ENCODE data around the gene APOM.

APOM gene

GRCh38 chr6:31676904-31677303 lies 21.2 kb downstream of the APOM start:
- DNase-seq, result no peak

- DNase-seq, result no peak
Observed at GRCh38 chr6:31677955-31678354, 22.3 kb downstream of the APOM start.

GRCh38 chr6:31680226-31681134 lies 24.8 kb downstream of the APOM start, which contains the start of gene LY6G5C:
TSS of gene LY6G5C (minus strand) at chr6:31681067. CDS start at chr6:31680373, 694 bp downstream.
- peak in 57 of 58 donors; percentile 7 to 83 (median 60) for DNase-seq

DNA sequence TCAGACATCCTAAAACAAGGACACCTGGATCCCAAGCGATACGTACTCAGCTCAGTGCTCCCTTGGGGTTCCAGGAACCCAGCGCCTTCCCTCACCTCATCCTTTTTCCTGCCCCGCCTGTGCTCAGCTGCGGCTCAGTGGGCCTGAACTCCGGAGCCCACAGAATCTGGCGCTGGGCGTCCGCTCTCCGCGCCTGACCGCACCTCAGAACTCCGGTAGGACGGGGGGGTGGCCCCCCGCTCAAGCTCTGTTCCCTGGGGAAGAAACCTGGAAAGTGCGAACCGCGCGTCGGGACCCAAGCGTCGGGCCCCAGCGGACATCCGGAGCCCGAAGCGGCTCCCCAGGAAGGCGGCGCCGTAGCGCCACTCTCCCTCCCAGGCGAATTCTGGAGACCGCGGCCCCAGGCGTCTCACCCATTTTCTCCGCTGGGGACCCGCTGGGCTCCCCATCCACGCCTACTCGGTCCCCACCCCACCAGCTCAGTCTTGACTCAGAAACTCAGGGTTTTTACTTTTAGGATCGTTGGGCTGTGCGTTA lies 25.5 kb downstream of the APOM start:
- DNase-seq, result peak in 23 of 58 donors; percentile 3 to 47 (median 20)

- no peak for DNase-seq
Observed at GRCh38 chr6:31683591-31683990, 27.9 kb downstream of the APOM start.

DNA sequence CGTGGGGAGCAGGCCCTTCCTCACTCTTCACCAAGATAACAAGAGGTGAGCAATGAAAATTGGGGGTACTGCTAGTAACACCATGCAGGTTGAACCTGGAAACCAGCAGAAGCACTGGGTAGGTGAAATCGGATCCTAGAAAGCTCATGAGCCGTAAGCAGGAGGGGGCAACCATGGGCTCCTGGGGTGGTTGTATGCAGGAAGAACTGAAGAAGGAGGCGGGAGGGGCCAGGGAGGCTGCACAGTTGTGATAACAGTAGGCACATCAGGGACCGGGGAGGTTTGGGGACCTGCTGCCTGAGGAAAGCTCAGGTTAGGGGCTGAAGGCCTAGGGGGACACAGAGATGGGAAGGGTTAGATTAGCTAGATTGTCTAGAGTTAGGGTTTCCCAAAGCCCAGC lies 30.8 kb downstream of the APOM start:
- no peak for DNase-seq

GRCh38 chr6:31687321-31687720 lies 31.6 kb downstream of the APOM start:
- DNase-seq, result no peak

- no peak for DNase-seq
Observed at GRCh38 chr6:31687860-31688693, 32.4 kb downstream of the APOM start.

- no peak for DNase-seq
Observed at GRCh38 chr6:31689249-31690110, 33.8 kb downstream of the APOM start.

GRCh38 chr6:31690231-31691077 lies 34.8 kb downstream of the APOM start:
- no peak for DNase-seq

DNA sequence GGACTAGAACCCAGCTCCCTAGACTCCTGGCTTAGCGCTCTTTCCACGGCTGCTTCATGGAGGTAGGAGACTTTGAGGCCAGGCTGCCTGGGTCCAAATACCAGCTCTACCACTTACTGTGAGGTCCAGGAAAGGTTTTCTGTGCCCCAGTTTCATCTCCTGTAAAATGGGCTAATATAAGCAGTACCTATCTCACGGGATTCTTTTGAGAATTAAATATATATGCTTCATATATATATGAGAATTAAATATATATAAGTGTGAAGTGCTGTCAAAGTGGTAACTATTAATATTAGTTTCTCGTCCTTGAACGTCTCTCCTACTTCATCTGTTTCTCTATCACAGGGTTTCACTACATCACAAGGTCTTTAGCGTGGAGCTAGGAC lies 35.4 kb downstream of the APOM start:
- DNase-seq, result no peak

DNA sequence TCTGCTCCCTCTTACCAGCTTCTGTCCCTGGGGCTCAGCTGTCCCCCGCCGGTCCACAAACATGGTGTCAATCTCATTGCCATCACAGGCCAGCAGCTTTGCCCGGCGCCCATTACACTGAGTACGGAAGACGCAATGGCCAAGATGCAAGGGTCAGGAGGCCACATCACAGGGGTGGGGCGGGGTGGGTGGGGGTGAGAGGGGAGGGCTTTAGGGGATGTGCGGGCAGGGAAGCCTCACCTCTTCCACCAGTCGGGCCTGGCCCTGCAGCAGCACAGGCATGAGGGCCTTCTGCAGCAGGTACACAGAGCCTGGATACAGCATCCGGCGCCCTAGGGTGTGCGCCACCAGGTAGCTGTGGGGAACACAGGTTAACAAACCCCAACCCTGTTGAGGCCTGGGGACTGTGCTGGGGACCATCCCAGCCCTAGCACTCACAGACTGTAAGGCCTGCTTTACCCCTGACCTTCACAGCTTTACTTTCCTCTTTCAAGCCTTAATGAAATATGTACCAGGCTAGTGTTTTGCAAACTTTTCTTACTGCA lies 35.9 kb downstream of the APOM start:
- no peak for DNase-seq

DNA sequence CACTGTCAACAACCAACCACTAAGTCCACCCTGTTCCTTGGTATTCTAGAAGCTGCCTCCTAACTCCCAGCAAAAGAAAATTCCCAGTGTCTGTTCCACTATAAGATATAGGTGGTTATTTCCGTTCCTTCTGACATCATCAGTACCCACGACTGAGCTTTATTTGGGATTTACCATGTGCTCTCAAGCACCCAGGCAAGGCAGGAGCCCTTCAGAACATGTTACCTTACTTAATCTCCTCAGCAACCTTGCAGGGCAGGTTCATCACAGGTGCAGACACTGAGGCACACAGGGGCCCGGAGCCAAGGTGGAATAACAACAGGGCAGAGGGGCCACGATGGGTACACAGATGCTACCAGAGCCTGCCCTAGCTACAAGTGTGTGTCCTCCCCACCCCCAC lies 36.7 kb downstream of the APOM start:
- DNase-seq, result no peak

- DNase-seq, result no peak
Observed at GRCh38 chr6:31692886-31693285, 37.2 kb downstream of the APOM start.

GRCh38 chr6:31693535-31693934 lies 37.8 kb downstream of the APOM start:
- no peak for DNase-seq

GRCh38 chr6:31697555-31697954 lies 41.9 kb downstream of the APOM start:
- DNase-seq, result no peak

DNA sequence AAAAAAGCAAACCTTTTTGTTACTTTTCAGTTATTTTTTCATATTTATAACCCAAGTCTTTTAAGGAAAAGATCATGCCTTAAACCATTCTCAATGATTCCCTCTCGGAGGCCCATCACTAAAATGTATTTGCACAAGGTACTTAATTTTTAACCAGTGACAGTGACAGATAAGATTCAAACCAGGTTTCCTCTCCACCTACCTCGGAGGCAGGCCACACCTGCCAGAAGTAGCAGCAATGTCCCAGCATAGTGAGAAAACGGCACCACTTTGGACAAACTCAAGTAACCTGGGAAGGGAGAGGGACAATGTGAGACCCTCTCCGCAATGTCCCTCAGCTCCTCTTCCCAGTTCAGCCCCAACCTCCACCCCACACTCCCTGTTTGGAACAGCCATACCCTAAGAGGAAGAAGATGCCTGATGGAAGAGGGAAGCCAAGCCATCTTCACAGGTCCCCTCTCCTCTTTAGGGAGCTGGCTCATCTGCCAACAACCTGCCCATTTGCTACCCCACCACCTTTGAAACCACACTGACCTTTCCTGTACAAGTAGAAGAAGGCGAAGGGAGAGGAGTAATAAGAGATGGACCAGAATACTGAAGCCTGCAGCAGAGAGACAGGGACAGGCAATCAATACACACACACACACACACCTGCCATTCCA lies 45.2 kb downstream of the APOM start:
- DNase-seq, result no peak

GRCh38 chr6:31701666-31702404 lies 46.1 kb downstream of the APOM start:
- no peak for DNase-seq
